ENCODE data around the gene MTPN. TPM values are rescaled to one million over a fixed set of nuclear protein-coding genes. Genes with fewer than 3 reads are reported as not detected.

MTPN gene
- total RNA-seq, 1 donor from 2014 or later = 90.6 TPM

DNA sequence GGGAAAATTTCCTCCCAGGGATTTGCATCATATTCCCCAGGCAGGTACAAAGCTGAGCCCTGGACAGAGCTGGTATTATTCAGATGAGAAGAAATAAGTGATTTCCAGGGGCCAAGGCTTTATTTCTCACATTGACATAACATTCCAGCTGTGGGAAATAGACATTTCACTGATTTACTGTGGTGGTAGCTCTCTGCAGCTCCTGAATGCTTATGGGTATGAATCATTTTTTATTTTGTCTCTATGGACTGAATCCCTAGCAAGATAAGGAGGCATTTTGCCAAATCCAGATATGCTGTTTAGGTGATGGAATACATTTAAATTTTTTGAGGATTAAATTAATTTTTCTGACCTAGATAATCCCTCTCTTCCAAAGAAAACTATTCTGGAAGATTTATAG lies 97.9 kb downstream of the MTPN start:
- Histone ChIP-seq H3K36me3 (ENCODE audit: control insufficient read depth, insufficient read depth, low read length) (no peaks in the 10 kb centered on the region), H3K4me3 (ENCODE audit: low read depth, low read length) (no peak overlapping the region), H3K27me3 (ENCODE audit: control insufficient read depth, insufficient read depth, low read length) (no peaks in the 10 kb centered on the region)
- FAIRE-seq (no peak), DNase-seq (ENCODE audit: low read depth) (peak; percentile 50)
- TF ChIP-seq, protein P1, sequence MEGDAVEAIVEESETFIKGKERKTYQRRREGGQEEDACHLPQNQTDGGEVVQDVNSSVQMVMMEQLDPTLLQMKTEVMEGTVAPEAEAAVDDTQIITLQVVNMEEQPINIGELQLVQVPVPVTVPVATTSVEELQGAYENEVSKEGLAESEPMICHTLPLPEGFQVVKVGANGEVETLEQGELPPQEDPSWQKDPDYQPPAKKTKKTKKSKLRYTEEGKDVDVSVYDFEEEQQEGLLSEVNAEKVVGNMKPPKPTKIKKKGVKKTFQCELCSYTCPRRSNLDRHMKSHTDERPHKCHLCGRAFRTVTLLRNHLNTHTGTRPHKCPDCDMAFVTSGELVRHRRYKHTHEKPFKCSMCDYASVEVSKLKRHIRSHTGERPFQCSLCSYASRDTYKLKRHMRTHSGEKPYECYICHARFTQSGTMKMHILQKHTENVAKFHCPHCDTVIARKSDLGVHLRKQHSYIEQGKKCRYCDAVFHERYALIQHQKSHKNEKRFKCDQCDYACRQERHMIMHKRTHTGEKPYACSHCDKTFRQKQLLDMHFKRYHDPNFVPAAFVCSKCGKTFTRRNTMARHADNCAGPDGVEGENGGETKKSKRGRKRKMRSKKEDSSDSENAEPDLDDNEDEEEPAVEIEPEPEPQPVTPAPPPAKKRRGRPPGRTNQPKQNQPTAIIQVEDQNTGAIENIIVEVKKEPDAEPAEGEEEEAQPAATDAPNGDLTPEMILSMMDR (IDR thresholded peaks at IDR 0.05; ENCODE audit: insufficient read depth, low read length, severe bottlenecking) = no peak

DNA sequence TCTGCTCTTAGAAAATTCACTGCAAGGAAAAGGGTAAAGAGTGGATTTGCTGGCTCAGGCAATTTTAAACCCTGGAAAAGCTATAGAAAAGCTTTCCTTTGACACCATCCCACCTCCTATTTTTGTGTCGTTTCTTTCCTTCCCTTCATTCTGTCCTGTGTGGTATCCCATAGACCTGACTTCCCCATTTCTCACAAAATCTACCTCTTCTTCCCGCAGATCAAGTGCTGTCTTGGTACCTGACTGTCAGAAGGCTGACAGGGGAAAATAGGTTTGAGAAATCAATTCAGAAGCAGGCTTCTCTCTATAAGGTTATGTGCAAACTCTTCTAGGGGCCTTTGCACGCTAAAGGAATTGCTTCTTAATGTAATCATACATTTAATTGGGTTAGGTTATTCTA lies 98.9 kb downstream of the MTPN start:
- H3K36me3 ChIP-seq (ENCODE audit: control insufficient read depth, insufficient read depth, low read length) = no peaks in the 10 kb centered on the region
- no peaks in the 10 kb centered on the region for H3K27me3 ChIP-seq (ENCODE audit: control insufficient read depth, insufficient read depth, low read length)
- H3K4me3 ChIP-seq (ENCODE audit: low read depth, low read length) = no peak overlapping the region
- FAIRE-seq (no peak), DNase-seq (ENCODE audit: low read depth) (no peak)
- TF ChIP-seq, protein P1 (IDR thresholded peaks at IDR 0.05; ENCODE audit: insufficient read depth, low read length, severe bottlenecking) = no peak

DNA sequence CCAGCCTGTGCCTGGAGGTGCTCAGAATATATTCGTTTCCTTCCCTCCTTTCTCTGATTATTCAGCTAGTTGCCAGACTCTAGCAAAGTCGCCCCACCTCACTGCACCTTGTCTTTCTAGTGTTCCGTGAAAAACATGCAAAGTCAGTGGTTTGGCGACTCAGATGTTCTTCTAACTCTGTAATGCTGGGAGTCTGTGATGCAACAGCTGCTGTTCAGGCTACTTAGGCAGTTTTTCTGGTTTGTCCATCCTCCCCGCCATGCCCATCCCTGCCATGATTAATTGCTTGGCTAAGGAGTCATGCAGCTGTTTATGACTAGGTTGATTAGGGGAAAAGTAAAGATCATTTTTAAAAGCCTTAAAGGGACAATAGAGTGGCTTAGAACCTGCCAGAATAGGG lies 99.4 kb downstream of the MTPN start:
- TF ChIP-seq, protein P1 (IDR thresholded peaks at IDR 0.05; ENCODE audit: insufficient read depth, low read length, severe bottlenecking) = no peak
- H3K36me3 ChIP-seq (ENCODE audit: control insufficient read depth, insufficient read depth, low read length) = no peaks in the 10 kb centered on the region
- peak; percentile 99 for FAIRE-seq
- no peak overlapping the region for H3K4me3 ChIP-seq (ENCODE audit: low read depth, low read length)
- no peaks in the 10 kb centered on the region for H3K27me3 ChIP-seq (ENCODE audit: control insufficient read depth, insufficient read depth, low read length)
- peak; percentile 97 for DNase-seq (ENCODE audit: low read depth)

Other genes with a start within 250 kb of the MTPN start
- under 0.01 and 0.26 TPM in 2 replicates for gene SLC13A4, start 249.2 kb downstream of the MTPN start, total RNA-seq
- gene FAM180A, start 228.5 kb downstream of the MTPN start, total RNA-seq = 0.26 TPM in 1 of 2 replicates, not detected in the other